Stimulated activated CD4-positive, alpha-beta T cell treated with anti-CD3 and anti-CD28 coated beads, Interleukin-15, amount 100 ng/mL, for 24 hours (primary cell): ENCODE measurements around the gene C1orf105.
A peak's percentile ranks its signal among the peaks of the same experiment; 100 is the strongest.

Experiments used
- DNase-seq: peaks from one replicate; pipeline ENCODE4 v3.0.0-alpha.2; 2020

The C1orf105 gene

DNA sequence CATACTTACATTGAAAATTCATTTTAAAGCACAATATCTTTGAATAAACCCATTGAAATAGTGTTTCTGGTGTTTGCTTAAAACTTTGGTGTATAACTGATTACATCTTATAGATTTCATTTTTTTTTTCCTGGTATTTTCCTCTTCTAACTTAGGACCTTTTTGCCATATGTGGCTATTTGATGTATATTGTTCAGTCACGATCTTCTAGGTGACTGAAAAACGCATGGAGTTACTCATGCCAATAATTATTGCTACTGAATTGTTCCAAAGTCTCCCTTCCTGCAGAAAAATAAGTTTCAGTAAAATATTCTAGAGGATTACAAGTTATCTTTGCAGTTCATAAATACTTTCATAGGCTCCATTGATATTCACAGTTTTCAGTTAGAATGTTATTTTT is 22.9 kb upstream of the C1orf105 start:
- no peak for DNase-seq

DNA sequence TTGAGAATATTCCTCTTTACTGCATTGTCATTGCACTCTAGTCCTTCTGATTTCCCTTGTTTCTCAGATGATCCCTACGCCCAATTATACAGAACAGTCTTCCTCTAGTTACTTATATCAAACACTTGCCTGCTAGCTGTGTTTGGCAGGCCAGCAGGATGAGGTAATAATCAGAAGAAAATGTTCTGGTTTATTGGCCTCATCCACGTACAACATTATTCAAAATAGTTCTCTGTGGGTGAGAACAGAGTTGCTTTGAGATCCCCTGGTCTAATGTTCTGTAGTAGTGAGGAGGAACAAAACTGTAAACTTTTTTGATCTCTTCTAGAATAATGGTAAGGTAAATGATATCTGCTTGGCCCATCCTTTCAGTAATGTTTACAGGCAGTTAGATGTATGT is 22.3 kb upstream of the C1orf105 start:
- no peak for DNase-seq

DNA sequence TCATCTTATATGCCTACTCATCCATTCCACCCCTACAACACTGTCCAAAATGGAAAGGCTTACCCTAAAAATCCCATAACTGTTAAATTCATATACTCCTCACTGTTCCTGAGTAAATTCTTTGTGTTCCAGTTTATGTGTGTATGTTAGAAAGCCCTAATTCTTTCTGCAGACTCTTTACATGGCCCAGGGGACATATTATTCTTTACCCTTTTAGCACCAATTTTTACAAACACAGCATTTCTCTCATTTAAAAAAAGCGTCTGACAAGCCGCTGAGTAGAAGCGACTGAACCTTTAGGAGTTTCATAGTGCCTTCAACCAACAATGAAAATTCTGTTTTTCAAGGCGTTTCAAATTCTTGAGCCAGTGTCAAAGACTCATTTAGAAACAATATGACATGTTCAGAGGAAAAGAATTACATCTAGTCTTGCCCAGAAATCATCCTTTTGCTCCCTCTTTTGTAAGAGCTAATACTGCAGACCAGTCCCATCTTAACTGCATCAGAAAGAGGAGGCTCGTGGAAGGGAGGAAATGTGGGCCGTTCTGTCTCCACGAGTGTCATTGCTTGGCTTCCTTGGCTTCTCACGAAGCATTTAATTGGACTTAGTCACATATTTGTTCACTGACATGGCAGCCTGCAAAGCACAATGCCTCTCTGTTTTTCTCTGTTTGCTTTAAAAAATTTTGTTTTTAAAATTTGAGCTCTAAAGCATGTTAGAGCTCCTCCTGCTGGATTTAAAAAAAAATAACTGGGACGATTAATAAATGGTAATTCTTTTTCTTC is 21.3 kb upstream of the C1orf105 start:
- peak; percentile 19 for DNase-seq

DNA sequence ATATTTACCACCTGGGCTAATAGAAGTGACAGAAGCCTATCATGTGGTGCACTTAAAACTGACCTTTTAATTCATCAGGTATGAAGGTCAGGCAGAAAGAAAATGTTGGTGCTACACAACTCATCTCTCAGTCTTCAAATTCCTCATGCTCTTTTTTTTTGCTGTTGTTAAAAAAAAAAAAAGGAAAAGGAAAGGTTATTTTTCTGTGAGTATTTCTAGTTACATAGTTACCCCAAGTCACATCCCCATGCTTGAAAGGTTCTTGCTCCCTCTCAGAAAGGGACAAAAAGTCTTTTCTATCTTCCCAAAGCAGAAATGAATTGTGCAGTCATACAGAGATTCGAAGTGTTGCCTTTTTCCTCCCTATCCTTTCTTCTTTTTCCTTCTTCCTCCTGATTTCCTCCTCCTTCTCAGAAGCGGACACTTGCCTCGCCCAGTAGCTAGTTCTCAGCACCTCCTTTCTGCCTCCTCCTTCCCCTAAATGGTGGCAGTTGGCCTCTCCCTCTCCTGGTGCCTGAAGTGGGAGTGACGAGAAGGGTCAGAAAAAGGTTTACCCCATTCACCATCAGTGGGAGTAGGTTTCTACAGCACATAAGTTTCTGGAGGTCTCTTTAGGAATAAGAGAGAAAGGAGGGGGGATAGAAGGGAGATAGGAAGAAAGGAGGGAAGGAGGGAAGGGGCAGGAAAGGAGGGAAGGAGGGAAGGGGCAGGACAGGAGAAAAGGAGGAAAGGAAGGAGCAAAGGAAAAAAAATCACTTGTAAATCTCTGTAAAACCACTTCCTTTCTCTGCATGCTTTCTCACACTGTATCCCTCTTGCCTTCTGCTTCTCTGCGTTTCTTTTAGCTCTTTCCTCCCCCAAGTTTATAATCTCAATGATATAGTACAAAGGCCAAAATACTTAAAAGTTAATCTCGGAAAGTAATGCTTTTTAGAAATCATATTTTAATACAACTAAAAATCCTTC is 20.4 kb upstream of the C1orf105 start:
- no peak for DNase-seq

DNA sequence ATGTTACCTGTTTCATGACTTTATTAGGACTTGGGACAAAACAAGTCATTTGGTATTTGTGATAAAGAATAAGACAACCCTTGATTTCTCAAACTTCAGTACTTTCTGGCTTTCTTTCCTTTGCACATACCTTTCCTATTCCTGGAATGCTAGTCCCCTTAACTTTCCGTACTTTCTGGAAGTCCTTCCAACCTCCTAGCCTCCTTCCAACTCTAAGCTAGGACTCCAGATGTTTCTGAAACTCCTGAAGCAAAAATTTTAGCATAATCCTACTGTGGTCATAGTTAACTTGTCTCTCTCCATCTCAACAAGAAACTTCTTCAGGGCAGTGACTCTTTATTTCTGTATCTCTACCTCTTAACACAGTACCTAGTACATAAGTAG is 19.8 kb upstream of the C1orf105 start:
- no peak for DNase-seq

DNA sequence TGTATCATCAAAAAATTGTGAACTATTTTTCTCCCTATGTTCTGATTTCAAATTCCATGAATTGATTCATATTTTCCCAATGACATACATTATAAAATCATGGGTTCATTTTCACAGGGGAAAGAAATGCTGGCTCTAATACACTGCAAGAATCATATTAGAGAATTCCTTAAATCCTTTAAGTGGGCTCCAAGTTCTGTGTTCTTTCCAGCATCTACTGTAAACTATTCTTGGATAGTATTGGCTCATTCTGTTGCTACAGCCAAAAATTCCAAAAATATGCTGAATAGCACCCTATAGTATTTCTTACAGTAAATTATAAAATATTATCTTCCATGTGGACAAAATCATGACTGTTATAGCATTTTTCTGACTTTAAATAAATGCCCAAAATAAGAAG is 19.0 kb upstream of the C1orf105 start:
- DNase-seq = no peak

DNA sequence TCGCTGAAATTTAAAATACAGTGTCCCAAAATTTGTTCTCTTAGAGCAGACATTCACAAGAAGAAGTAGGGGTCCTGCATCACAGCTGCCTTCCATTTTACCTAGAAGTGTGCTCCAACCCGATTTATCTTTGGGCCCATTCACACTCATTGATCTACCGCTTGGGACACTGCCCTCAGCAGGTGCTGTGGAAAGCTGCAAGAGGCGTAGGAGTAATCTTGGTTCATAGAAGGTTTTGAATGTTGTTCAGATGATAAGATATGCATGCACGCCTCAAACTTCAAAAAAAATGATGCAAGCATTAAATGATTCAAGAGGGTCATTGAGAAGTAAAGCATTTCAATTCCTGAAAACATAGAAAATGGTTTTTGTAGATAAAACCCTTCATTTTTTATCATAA is 18.6 kb upstream of the C1orf105 start:
- peak; percentile 26 for DNase-seq

DNA sequence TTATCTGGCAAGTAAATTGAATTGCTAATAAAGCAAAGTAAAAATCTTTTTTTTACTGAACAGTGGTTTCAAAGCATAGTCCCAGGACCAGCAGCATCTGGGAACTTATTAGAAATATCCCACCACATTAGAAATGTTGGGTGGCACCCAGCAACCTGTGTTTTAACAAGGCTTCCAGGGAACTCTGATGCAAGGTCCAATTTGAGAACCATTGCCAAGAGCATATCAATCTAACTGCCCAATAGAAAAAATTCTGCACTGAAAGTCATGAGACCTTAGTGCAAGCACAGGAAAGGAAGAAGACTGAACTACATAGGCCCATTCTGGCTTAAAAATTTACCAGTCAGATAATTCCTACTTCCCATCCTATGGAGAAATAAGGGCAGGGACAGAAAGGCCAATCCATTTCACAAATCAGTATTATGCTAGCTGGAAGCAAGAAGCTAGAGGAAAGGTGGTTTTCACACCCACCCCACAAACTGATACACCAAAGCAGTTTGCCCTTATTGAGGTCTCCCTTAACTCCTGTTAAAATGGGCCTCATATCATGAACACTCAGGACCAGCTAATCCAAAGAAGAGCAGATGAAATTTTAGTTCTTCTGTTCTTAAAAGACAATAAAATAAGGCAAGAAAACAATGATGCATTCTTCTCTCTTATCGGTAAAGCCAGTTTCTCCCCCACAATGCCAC is 17.5 kb upstream of the C1orf105 start:
- no peak for DNase-seq

DNA sequence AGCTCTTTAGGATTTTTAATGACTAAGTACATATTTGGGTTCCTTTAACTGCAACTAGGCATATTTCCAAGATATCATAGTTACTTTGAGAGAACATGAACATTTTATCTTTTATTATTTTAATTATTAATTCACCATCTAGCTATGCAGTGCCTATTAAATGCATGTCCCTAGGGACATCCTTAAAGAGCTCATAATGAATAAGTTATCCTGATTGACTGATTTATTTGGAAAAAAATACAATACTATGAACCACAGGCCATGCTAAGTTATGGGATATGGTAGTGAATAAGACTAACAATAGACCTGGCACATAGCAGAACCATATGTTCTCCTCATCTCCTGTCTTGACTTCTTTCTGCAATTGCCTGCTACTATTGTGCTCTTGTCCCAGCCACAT is 16.4 kb upstream of the C1orf105 start:
- DNase-seq = no peak

DNA sequence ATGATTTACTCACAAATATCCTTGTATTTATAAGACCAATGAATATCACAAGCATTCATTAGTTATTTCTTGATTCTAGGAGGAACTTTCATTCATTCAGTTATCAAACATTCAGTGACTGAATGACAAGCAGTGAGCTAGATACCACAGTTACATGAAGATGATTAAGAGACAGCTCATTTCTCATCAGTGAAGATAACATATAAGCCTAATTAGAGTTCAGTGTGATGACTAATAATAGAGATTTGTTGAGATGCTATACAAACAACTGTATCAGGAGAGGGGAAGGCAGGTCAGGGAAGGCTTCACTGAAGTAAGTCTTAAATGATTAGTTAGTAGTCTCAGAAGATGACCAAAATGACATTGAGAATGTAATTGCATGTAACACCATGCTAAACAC is 14.6 kb upstream of the C1orf105 start:
- no peak for DNase-seq

DNA sequence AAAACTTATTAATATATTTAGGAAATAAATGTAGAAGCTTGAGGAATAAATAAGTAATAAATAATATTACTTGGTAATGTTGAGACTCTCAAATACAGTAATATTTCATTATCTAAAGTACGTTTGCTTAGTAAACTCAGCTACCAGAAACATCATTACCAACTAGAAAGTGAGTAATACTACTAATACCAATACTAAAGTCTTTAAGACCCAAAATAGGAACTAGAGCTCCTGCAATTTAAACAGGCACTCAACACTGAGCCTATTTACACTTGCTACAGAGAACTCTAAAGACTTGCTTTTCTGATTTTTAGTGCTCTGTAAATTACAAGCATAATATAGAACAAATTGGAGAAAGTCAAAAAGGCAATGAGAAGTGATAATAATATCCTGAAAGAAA is 13.5 kb upstream of the C1orf105 start:
- DNase-seq = no peak

DNA sequence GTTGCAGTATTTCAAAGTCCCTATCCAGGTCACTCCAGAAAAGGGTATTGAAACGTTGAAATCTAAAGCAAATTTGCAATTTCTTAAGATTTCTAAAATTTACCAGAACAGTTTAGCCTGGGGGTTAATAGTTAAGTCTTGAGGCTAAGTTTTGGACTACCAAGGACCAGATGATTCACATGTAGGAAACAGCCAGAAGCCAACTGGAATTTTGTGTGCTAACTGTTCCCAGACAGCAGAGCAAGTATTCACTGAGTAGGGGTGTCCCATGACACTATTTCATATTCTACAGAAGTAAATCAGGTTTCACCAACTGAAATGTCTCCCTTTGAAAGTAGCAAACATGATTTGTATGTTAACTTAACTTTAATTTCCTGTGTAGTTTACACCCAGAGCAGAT is 11.5 kb upstream of the C1orf105 start:
- DNase-seq = no peak

DNA sequence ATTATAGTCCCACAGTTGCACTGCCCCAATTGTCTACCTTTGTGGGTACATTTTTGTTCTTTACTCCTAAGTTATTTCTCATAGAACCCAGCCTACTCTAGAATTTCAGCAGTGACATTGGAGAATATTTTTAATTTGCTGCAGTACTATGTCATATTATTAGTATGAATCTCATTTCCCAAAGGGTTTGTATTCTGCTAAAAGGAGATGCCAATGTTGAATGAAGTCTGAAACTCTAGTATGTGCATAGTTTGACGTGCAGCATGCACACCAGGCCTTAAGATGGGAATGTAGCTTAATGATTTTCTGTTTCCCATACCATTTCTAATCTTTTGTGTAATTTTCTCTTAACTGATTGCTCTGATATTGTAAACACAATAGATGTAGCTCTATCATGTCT is 10.5 kb upstream of the C1orf105 start:
- DNase-seq = no peak

DNA sequence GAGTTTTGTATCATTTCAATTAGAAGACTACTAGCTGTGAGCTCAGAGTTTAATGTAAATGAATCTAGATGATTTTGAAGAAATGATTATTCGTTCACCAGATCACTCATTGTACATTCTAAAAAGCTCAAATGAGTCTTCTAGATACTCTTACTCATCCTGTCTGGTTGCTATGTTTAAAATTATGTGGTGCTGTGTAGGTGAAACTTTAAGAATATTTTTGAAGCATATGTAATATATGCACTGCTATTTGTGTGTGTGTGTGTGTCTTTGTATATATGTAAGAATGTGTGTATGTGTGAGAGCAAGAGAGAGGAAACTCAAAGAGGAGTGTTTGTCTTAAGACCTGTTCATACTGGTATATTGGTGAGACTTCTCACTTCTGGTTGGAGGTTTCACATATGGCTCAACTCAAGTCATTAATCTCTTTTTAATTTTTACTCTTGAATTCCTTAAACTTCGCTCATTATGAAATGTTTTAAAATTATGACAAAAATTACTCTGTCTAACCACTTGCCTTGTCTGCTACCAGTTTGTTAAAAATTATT is 8.6 kb upstream of the C1orf105 start:
- no peak for DNase-seq

DNA sequence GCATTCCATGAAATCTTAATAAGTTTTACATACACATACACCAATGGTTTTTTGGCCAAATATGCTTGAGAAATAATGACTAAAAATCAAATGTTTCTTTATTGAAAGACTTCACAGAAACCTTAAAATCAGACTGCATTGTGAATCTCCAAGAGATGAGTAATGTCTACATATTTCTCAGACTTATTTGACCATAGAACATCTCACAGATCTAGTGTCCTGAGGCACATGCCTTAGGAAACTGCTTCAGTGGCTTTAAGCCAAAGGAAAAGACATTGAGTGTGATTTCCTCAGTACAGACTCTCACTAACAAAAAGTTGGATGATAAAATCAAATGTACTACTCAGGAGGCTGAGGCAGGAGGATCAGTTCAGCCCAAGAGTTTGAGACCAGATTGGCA is 6.2 kb upstream of the C1orf105 start:
- DNase-seq = no peak

DNA sequence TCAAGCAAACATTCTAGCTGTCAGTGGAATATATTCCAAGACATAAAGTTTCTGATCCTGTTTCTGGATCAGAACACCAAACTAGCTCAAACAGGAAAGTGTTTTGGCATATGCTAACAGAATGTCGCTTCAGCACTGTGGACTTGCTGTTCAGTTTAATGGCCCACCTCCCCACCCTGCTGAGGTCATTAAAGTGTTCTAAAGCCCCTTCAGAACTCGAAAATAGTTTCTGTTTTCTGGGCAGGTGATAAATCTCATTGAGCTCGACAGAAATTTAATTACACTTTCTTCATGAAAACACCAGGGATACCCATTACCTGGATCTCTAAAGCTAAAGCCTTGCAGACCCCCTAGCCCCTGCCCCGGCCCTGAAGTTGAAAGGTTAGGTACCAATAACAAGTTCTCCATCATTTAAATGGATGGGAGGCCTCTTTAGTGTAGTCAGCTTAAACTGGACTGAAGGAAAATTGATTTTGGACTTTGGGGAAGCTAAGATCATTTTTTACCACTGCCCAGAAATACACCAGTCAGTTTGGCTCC is 3.9 kb upstream of the C1orf105 start:
- no peak for DNase-seq

DNA sequence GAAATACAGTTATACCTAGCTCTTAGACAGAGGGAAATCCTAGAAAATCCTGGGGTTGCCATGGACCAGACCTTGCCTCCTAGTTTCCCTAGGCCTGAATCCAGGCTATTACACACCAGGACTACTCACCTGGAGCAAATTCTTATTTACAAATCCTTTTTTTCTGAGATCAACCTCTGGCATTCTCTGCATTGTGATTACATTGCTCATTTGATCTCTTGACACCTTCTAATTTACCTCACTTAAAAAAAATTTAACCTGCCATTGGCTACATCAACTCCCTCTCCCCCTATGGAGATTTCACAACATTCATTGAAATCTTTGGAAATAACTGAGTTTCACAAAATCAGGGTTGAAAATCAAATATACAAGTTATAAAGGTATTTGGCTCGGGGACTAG is 2.9 kb upstream of the C1orf105 start:
- no peak for DNase-seq

DNA sequence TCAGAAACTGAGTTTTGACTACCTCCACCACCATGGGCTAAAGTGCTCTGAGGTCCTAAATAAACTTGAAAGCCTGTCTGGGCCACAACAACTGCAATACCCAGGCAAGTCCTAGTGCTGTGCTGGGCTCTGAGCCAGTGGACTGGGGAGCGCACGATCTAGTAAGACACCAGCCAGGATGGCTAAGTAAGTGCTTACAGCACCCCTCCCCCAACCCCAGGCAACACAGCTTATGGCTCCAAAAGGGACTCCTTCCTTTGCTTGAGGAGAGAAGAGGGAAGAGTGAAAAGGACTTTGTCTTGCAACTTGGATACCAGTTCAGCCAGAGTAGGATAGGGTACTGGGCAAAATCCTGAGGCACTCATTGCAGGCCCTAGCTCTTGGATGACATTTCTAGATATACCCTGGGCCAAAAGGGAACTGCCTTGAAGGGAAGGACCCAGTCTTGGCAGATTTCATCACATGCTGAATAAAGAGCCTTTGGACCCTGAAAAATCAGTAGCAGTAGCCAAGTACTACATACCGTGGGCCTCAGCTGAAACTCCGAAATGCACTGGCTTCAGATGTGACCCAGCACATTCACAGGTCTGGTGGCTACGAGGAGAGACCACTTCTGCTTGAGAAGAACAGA is 1.6 kb downstream of the C1orf105 start:
- DNase-seq = no peak

DNA sequence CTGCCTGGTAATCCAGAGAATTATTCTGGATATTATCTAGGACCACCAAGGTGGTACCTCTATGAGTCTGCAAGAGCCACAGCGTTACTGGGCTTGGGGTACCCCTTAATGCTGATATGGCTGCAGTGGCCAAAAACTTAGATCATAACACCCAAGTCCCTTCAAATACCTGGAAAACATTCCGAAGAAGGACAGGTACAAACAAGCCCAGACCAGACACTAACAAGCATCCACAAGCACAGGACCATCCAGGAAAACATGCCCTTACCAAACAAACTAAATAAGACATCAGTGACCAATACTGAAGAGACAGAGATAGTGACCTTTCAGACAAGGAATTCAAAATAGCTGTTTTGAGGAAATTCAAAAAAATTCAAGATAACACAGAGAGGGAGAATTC is 2.9 kb downstream of the C1orf105 start:
- DNase-seq = no peak

DNA sequence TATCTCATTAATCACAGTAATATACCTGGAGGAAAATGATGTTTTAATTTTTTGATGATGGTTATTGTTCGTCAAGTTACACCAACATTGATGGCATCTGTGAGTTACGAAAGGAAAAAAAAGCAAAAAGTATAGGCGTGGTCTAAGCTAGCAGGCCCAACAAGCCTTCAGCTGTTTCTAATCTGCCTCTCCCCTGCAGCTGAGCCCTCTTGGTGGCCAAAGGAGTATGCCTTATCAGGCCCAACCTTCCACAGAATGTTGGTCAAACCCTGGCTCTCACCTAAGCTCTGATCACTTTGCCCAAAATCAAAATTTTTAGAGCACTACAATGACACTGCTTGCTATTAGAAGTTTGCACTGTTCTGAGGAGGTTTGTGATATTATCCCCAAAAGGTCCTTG is 4.9 kb downstream of the C1orf105 start:
- DNase-seq = no peak

DNA sequence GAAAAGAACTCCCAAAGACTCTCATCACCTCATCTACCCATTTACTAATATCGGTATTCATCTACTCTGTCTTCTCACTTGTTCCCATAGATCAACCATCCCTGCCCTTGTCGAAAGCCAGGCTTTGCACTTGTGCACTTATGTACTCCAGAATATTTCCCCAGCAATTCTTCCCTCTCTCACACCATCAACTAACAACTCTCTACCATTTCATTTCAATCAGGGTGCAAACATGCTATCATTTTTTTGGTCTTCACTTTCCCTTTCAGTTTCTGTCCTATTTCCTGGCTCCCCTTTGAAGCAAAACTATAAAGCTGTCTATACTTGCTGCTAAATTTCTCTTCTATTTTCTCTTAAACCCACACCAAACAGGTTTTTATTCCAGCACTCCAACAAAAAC is 6.7 kb downstream of the C1orf105 start:
- DNase-seq = no peak

DNA sequence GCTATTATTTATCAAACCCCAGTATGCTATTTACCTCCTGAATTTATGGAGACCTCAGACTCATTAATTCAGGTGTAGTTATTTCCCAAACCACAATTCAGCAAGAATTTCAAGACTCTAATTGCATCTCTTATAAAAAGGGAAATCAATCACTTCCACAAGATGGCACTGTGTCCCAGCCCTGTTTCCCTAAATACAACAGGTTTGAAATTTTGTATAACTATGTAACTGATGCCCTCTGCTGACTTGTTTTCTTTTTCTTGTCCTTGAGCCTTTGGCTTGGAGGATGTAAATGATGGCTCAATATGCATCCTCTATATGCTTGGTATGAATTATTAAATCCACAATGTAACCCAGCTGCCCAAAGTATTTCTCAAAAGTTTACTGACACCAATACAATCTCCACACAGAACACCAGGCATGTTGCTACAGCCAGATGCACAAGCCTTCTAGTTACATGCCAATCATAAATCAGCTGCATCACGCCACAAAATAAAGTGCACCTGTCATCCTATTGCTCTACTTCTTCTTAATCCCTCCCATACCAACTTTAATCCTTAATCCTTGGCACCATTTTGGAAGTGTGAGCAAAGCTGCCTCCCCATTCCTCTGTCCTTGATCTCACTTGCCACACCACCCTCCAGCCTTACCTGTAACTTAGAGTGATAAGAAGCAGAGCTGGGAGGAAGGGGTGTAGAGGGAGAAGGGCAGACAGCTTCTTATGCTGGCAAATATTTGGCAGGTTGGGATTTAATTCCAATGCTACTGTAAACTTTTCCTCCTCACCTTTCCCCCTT is 9.0 kb downstream of the C1orf105 start:
- DNase-seq = peak; percentile 49
